Activated CD4-positive, alpha-beta T cell treated with anti-CD3 and anti-CD28 coated beads, Interleukin-2, amount 10 ng/mL, durations not matched to agents 7 days and 5 days (primary cell): Measurements from ENCODE around the gene HGFAC. TPM values are rescaled to one million over a fixed set of nuclear protein-coding genes. Genes with fewer than 3 reads are reported as not detected.

ENCODE experiments used
- CTCF ChIA-PET: fragments of 350-600 bp; sonication (Branson Sonifier 250); formaldehyde crosslinking; loops from one replicate; lab custom pipeline; 2021; ENCODE audit warnings: antibody characterized with exemption; lab: Charles Lee
- POLR2A ChIA-PET: fragments of 350-600 bp; sonication (Branson Sonifier 250); formaldehyde crosslinking; loops from one replicate; lab custom pipeline; 2021; ENCODE audit warnings: antibody characterized with exemption; lab: Charles Lee
- DNase-seq: peaks from one replicate; pipeline ENCODE4 v3.0.0-alpha.2; 2020
- H3K27ac Mint-ChIP-seq: one replicate; pipeline ENCODE4 v1.8.0; 2021; ENCODE audit warnings: mild to moderate bottlenecking, moderate library complexity, mixed read lengths
- H3K27me3 Mint-ChIP-seq: one replicate; pipeline ENCODE4 v1.8.0; 2021; ENCODE audit warnings: mixed read lengths
- H3K36me3 Mint-ChIP-seq: one replicate; pipeline ENCODE4 v1.8.0; 2021; ENCODE audit warnings: low read depth, mixed read lengths
- H3K4me1 Mint-ChIP-seq: one replicate; pipeline ENCODE4 v1.8.0; 2021; ENCODE audit warnings: mixed read lengths
- H3K4me3 Mint-ChIP-seq: one replicate; pipeline ENCODE4 v1.8.0; 2021; ENCODE audit warnings: mild to moderate bottlenecking, moderate library complexity, mixed read lengths
- H3K9me3 Mint-ChIP-seq: one replicate; pipeline ENCODE4 v1.8.0; 2021; ENCODE audit warnings: mixed read lengths
- total RNA-seq, 2 experiments: library from RNA; stranded (reverse); gene quantifications; one replicate each; pipeline ENCODE4 v1.2.3, GENCODE V29; 2021

The HGFAC gene
- total RNA-seq, 2 experiments from 2014 or later, result 0.10 TPM; not detected in 1

GRCh38 chr4:3434881-3435685 lies 6.7 kb upstream of the HGFAC start:
- H3K27ac Mint-ChIP-seq, result no peak overlapping the region
- no peak for DNase-seq
- no peak overlapping the region for H3K4me3 Mint-ChIP-seq
- H3K36me3 Mint-ChIP-seq, result no peaks in the 10 kb centered on the region
- no peaks in the 10 kb centered on the region for H3K27me3 Mint-ChIP-seq
- ChIA-PET CTCF (interaction anchor here (1.5 kb wide), 1 partner anchor 89 kb away, joined by 4 read pairs; no protein-coding TSS in a partner anchor), POLR2A (no interaction called here)
- no peaks in the 10 kb centered on the region for H3K9me3 Mint-ChIP-seq
- H3K4me1 Mint-ChIP-seq, result no peaks in the 10 kb centered on the region

DNA sequence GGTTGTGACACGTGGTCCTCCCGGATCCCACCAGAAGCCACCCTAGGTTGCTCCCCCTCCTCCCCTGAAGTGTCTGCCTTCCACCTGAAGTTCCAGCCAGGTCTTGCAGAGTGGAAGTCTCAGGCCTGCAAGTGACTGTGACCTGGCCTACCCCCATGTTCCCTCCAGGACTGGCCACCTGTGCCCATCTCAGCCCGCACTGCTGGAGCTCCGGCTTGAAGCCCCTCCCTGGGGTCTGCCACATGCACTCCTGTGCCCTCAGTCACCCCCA lies 6.1 kb upstream of the HGFAC start:
- ChIA-PET CTCF (interaction anchor here (1.5 kb wide), 1 partner anchor 89 kb away, joined by 4 read pairs; no protein-coding TSS in a partner anchor), POLR2A (no interaction called here)
- H3K4me3 Mint-ChIP-seq, result no peak overlapping the region
- DNase-seq, result no peak
- no peaks in the 10 kb centered on the region for H3K4me1 Mint-ChIP-seq
- H3K9me3 Mint-ChIP-seq, result no peaks in the 10 kb centered on the region
- H3K36me3 Mint-ChIP-seq, result no peaks in the 10 kb centered on the region
- peak overlapping the region; percentile 41 for H3K27ac Mint-ChIP-seq
- no peaks in the 10 kb centered on the region for H3K27me3 Mint-ChIP-seq

DNA sequence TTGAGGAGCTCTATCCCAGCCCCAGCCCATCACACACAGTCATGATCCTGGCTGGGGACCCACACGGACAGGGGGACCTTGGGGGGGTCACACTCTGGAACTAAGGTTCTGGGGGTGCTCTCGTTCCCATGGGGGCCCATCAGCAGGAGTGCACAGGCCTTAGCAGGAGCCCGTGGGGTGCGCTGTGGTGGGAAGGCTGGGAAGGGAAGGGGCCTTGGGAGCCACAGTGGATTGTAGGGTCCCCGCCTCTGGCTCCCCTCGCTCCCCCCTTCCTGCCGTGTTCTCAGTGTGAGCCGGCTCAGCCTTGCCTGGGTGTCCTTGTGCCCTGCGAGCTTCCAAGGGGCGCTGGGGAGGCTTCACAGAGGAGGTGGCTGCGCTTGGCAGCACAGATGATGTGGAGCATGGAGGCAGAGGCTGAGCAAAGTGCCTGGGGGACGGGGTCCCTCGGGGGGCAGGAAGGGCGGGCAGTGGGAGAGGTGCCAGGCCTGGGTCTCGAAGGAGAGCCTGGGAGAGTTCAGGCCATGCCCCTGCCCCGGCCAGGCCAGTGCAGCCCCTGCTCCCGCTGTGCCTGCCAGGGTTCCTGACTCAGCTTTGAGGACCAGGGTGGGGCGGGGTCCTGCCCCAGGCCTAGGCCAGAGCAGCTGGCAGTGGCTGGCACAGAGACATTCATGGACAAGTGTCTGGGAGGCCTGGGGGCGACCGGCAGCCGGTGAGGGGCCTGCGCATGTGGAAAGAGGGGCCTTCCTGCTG lies 5.5 kb upstream of the HGFAC start:
- ChIA-PET CTCF (interaction anchor here (1.5 kb wide), 1 partner anchor 90 kb away, joined by 4 read pairs; no protein-coding TSS in a partner anchor), POLR2A (no interaction called here)
- Mint-ChIP-seq H3K27ac (peak overlapping the region; percentile 73), H3K4me3 (no peak overlapping the region), H3K36me3 (no peaks in the 10 kb centered on the region), H3K9me3 (no peaks in the 10 kb centered on the region), H3K4me1 (no peaks in the 10 kb centered on the region), H3K27me3 (no peaks in the 10 kb centered on the region)
- no peak for DNase-seq

GRCh38 chr4:3436798-3437581 lies 4.8 kb upstream of the HGFAC start:
- CTCF ChIA-PET, result no interaction called here
- Mint-ChIP-seq H3K9me3 (no peaks in the 10 kb centered on the region), H3K27ac (peak overlapping the region; percentile 73), H3K4me3 (no peak overlapping the region), H3K27me3 (no peaks in the 10 kb centered on the region), H3K4me1 (no peaks in the 10 kb centered on the region), H3K36me3 (no peaks in the 10 kb centered on the region)
- peak; percentile 19 for DNase-seq
- POLR2A ChIA-PET, result no interaction called here

- ChIA-PET CTCF (no interaction called here), POLR2A (no interaction called here)
- H3K36me3 Mint-ChIP-seq, result no peaks in the 10 kb centered on the region
Observed at GRCh38 chr4:3437582-3437936, 4.2 kb upstream of the HGFAC start.

GRCh38 chr4:3437998-3438846 lies 3.5 kb upstream of the HGFAC start:
- H3K9me3 Mint-ChIP-seq, result no peaks in the 10 kb centered on the region
- H3K4me1 Mint-ChIP-seq, result no peaks in the 10 kb centered on the region
- CTCF ChIA-PET, result no interaction called here
- POLR2A ChIA-PET, result no interaction called here
- H3K27me3 Mint-ChIP-seq, result no peaks in the 10 kb centered on the region
- H3K36me3 Mint-ChIP-seq, result no peaks in the 10 kb centered on the region
- no peak overlapping the region for H3K4me3 Mint-ChIP-seq
- H3K27ac Mint-ChIP-seq, result no peak overlapping the region
- DNase-seq, result no peak

More at GRCh38 chr4:3437582-3437936, 4.2 kb upstream of the HGFAC start:
- H3K4me3 Mint-ChIP-seq, result no peak overlapping the region
- H3K27me3 Mint-ChIP-seq, result no peaks in the 10 kb centered on the region
- no peak for DNase-seq
- H3K9me3 Mint-ChIP-seq, result no peaks in the 10 kb centered on the region
- no peak overlapping the region for H3K27ac Mint-ChIP-seq
- no peaks in the 10 kb centered on the region for H3K4me1 Mint-ChIP-seq

DNA sequence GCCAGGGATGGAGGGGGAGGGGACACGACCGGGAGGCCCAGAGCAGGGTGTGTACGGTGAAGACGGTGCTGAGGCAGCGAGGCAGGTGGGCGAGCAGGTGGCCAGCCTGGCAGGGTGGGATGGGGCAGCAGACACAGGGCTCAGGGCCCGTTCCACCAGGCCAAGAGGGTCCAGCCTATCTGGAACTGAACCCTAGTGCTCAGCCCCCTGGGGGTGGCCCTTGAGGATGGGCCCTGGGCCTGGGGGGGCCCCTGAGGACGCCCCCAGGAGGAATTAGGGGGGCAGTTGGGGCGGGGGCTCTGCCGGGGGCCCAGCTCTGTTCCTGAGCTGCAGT lies 3.0 kb upstream of the HGFAC start:
- Mint-ChIP-seq H3K4me1 (no peaks in the 10 kb centered on the region), H3K27me3 (no peaks in the 10 kb centered on the region), H3K27ac (no peak overlapping the region), H3K36me3 (no peaks in the 10 kb centered on the region), H3K4me3 (no peak overlapping the region), H3K9me3 (no peaks in the 10 kb centered on the region)
- ChIA-PET POLR2A (no interaction called here), CTCF (interaction anchor here (0.6 kb wide), 1 partner anchor 226 kb away, joined by 3 read pairs; no protein-coding TSS in a partner anchor)
- DNase-seq, result no peak

- Mint-ChIP-seq H3K36me3 (no peaks in the 10 kb centered on the region), H3K9me3 (no peaks in the 10 kb centered on the region), H3K27me3 (no peaks in the 10 kb centered on the region), H3K4me3 (no peak overlapping the region), H3K4me1 (no peaks in the 10 kb centered on the region), H3K27ac (no peak overlapping the region)
- POLR2A ChIA-PET, result no interaction called here
- CTCF ChIA-PET, result interaction anchor here (0.6 kb wide), 1 partner anchor 227 kb away, joined by 3 read pairs; no protein-coding TSS in a partner anchor
- no peak for DNase-seq
Observed at GRCh38 chr4:3439391-3439790, 2.4 kb upstream of the HGFAC start.

DNA sequence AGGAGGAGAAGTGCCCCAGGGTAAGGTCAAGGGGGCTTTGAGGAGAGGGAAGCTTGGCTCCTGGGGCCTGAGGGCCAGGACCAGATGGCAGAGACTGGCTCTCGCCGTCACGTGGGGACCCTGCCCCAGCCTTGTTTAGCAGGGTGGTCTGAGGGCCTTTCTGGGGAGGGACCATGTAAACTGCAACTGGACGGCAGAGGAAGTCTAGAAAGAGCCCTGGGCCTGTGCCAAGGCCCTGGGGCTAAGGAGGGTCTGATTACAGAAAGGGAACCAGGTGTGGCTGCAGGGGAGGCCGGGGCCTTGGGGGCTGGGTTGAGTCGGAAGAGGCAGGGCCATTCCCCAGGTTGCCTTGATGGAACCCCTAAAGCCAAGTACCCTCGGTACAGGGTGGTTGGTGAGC lies 1.8 kb upstream of the HGFAC start:
- Mint-ChIP-seq H3K36me3 (no peaks in the 10 kb centered on the region), H3K9me3 (no peaks in the 10 kb centered on the region), H3K4me3 (no peak overlapping the region), H3K4me1 (no peaks in the 10 kb centered on the region), H3K27ac (peak overlapping the region; percentile 46), H3K27me3 (no peaks in the 10 kb centered on the region)
- ChIA-PET POLR2A (no interaction called here), CTCF (interaction anchor here (1.3 kb wide), 1 partner anchor 333 kb away, joined by 4 read pairs; no protein-coding TSS in a partner anchor)
- no peak for DNase-seq

GRCh38 chr4:3440979-3441500 lies 728 bp upstream of the HGFAC start:
- H3K9me3 Mint-ChIP-seq, result no peaks in the 10 kb centered on the region
- CTCF ChIA-PET, result interaction anchor here (0.8 to 1.3 kb wide), 3 partner anchors 48 to 334 kb away, joined by 3 to 4 read pairs (median 4); no protein-coding TSS in a partner anchor
- POLR2A ChIA-PET, result interaction anchor here (0.5 kb wide), 1 partner anchor 438 kb away, joined by 4 read pairs; no protein-coding TSS in a partner anchor

DNA sequence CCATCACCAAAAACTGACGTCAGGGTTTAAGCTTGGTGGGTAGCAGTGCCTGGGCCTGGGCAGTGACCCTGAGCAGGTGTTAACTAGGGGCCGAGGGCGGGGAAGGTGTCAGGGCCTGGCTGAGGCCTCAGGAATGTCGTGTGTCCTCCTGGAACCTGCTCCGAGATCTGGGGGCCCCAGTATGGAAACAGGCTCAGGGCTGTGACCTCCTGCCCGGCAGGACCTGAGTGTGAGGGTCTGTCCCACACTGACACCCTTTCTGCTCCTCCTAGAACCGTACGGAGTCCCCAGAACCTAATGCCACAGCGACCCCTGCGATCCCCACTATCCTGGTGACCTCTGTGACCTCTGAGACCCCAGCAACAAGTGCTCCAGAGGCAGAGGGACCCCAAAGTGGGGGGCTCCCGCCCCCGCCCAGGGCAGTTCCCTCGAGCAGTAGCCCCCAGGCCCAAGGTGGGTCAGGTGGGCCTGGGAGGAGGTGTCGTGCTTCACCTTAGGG lies 741 bp downstream of the HGFAC start:
- no peaks in the 10 kb centered on the region for H3K27me3 Mint-ChIP-seq
- no peaks in the 10 kb centered on the region for H3K9me3 Mint-ChIP-seq
- no peaks in the 10 kb centered on the region for H3K36me3 Mint-ChIP-seq
- DNase-seq, result no peak
- no peaks in the 10 kb centered on the region for H3K4me1 Mint-ChIP-seq
- ChIA-PET CTCF (interaction anchor here (1.4 kb wide), 1 partner anchor 38 kb away, joined by 3 read pairs; no protein-coding TSS in a partner anchor), POLR2A (no interaction called here)
- H3K4me3 Mint-ChIP-seq, result no peak overlapping the region
- H3K27ac Mint-ChIP-seq, result no peak overlapping the region

More at GRCh38 chr4:3440979-3441500, 728 bp upstream of the HGFAC start:
- H3K4me3 Mint-ChIP-seq, result no peak overlapping the region
- H3K27ac Mint-ChIP-seq, result no peak overlapping the region
- DNase-seq, result no peak
- no peaks in the 10 kb centered on the region for H3K4me1 Mint-ChIP-seq
- H3K36me3 Mint-ChIP-seq, result no peaks in the 10 kb centered on the region
- no peaks in the 10 kb centered on the region for H3K27me3 Mint-ChIP-seq
